Sigmoid colon (tissue), 4 donors: ENCODE measurements around the gene ZBTB47.

Experiments used
- CTCF ChIP-seq, 4 experiments: fragments of 450-650 bp in 3 of 4; fragments of 200-600 bp in 1 of 4; IDR thresholded peaks; one replicate each; pipeline ENCODE4 v1.5.1; 2016 to 2019; ENCODE audit warnings: antibody characterized with exemption in 4 of 4, mild to moderate bottlenecking in 3 of 4, moderate library complexity in 2 of 4
- EP300 ChIP-seq, 4 donors: sonication (generic); formaldehyde crosslinking; IDR thresholded peaks; one replicate each; pipeline ENCODE4 v1.6.1; 2017; ENCODE audit warnings: antibody characterized with exemption in 4 of 4
- POLR2A ChIP-seq, 2 donors: fragments of 450-650 bp; IDR thresholded peaks; one replicate each; pipeline ENCODE4 v1.6.1; 2016; ENCODE audit warnings: antibody characterized with exemption in 2 of 2, mild to moderate bottlenecking in 2 of 2, moderate library complexity in 2 of 2
- POLR2AphosphoS5 ChIP-seq, 4 donors: sonication (generic); formaldehyde crosslinking; IDR thresholded peaks; one replicate each; pipeline ENCODE4 v1.6.1; 2017; ENCODE audit warnings: antibody characterized with exemption in 4 of 4

- no peak for TF ChIP-seq POLR2A (IDR thresholded peaks at IDR 0.05)
- TF ChIP-seq CTCF (IDR thresholded peaks at IDR 0.05) = no peak
- TF ChIP-seq EP300 (IDR thresholded peaks at IDR 0.05) = no peak
- TF ChIP-seq POLR2AphosphoS5 (IDR thresholded peaks at IDR 0.05) = peak in 2 of 4 donors; percentile 18 to 50
Measured at GRCh38 chr3:42654331-42655201, 1.1 kb downstream of the ZBTB47 start.
